OCI-LY3 (cell line): ENCODE results near the gene FARP1.

Experiments used
- EZH2phosphoT487 ChIP-seq: fragments of 200-600 bp; shearing (Covaris generic); IDR thresholded peaks from 2 replicates; pipeline ENCODE4 v1.6.1; 2018; ENCODE audit warnings: antibody characterized with exemption, mixed run types, low read depth
- TF ChIP-seq, protein P1 (sequence below): fragments of 200-600, 300-600 bp; sonication (generic); IDR thresholded peaks from 2 replicates; pipeline ENCODE4 v1.5.1; 2014; ENCODE audit warnings: antibody characterized with exemption, low read length, low read depth

GRCh38 chr13:98141509-98142379 lies 1.1 kb upstream of the FARP1 start:
- TF ChIP-seq EZH2phosphoT487: no peak
- TF ChIP-seq, protein P1, sequence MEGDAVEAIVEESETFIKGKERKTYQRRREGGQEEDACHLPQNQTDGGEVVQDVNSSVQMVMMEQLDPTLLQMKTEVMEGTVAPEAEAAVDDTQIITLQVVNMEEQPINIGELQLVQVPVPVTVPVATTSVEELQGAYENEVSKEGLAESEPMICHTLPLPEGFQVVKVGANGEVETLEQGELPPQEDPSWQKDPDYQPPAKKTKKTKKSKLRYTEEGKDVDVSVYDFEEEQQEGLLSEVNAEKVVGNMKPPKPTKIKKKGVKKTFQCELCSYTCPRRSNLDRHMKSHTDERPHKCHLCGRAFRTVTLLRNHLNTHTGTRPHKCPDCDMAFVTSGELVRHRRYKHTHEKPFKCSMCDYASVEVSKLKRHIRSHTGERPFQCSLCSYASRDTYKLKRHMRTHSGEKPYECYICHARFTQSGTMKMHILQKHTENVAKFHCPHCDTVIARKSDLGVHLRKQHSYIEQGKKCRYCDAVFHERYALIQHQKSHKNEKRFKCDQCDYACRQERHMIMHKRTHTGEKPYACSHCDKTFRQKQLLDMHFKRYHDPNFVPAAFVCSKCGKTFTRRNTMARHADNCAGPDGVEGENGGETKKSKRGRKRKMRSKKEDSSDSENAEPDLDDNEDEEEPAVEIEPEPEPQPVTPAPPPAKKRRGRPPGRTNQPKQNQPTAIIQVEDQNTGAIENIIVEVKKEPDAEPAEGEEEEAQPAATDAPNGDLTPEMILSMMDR: no peak
